ENCODE results near the gene CEP68.
"Not testable (repeated sequence)": the region's sequence is repeated elsewhere in the genome, so short reads cannot be mapped to it uniquely, and the experiment has no call there.

Gene CEP68

GRCh38 chr2:65019010-65019409 lies 37.2 kb upstream of the CEP68 start:
- H3K4me3 ChIP-seq (replicated peaks; ENCODE audit: low read depth, low read length) = no peak overlapping the region
- TF ChIP-seq, protein P1, sequence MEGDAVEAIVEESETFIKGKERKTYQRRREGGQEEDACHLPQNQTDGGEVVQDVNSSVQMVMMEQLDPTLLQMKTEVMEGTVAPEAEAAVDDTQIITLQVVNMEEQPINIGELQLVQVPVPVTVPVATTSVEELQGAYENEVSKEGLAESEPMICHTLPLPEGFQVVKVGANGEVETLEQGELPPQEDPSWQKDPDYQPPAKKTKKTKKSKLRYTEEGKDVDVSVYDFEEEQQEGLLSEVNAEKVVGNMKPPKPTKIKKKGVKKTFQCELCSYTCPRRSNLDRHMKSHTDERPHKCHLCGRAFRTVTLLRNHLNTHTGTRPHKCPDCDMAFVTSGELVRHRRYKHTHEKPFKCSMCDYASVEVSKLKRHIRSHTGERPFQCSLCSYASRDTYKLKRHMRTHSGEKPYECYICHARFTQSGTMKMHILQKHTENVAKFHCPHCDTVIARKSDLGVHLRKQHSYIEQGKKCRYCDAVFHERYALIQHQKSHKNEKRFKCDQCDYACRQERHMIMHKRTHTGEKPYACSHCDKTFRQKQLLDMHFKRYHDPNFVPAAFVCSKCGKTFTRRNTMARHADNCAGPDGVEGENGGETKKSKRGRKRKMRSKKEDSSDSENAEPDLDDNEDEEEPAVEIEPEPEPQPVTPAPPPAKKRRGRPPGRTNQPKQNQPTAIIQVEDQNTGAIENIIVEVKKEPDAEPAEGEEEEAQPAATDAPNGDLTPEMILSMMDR (IDR thresholded peaks at IDR 0.05; ENCODE audit: low read depth, low read length, missing control alignments) = no peak
- DNase-seq (ENCODE audit: extremely low read depth, low read depth) = no peak

- no peak overlapping the region for H3K4me3 ChIP-seq (replicated peaks; ENCODE audit: low read depth, low read length)
- TF ChIP-seq, protein P1 (IDR thresholded peaks at IDR 0.05; ENCODE audit: low read depth, low read length, missing control alignments) = no peak
- DNase-seq (ENCODE audit: extremely low read depth, low read depth) = no peak
Measured at GRCh38 chr2:65019675-65020195, 36.5 kb upstream of the CEP68 start.

- H3K4me3 ChIP-seq (replicated peaks; ENCODE audit: low read depth, low read length); DNase-seq (ENCODE audit: extremely low read depth, low read depth): not testable (repeated sequence)
Measured at GRCh38 chr2:65020251-65020650, 36.0 kb upstream of the CEP68 start.

- no peak for DNase-seq (ENCODE audit: extremely low read depth, low read depth)
- H3K4me3 ChIP-seq (replicated peaks; ENCODE audit: low read depth, low read length) = no peak overlapping the region
- TF ChIP-seq, protein P1 (IDR thresholded peaks at IDR 0.05; ENCODE audit: low read depth, low read length, missing control alignments) = no peak
Measured at GRCh38 chr2:65020943-65021528, 35.2 kb upstream of the CEP68 start.

GRCh38 chr2:65021709-65022108 lies 34.5 kb upstream of the CEP68 start:
- no peak for DNase-seq (ENCODE audit: extremely low read depth, low read depth)
- H3K4me3 ChIP-seq (replicated peaks; ENCODE audit: low read depth, low read length) = no peak overlapping the region
- TF ChIP-seq, protein P1 (IDR thresholded peaks at IDR 0.05; ENCODE audit: low read depth, low read length, missing control alignments) = no peak

- H3K4me3 ChIP-seq (replicated peaks; ENCODE audit: low read depth, low read length) = no peak overlapping the region
- TF ChIP-seq, protein P1 (IDR thresholded peaks at IDR 0.05; ENCODE audit: low read depth, low read length, missing control alignments) = no peak
- no peak for DNase-seq (ENCODE audit: extremely low read depth, low read depth)
Measured at GRCh38 chr2:65022189-65022588, 34.0 kb upstream of the CEP68 start.

GRCh38 chr2:65023742-65024141 lies 32.5 kb upstream of the CEP68 start:
- DNase-seq (ENCODE audit: extremely low read depth, low read depth) = no peak
- no peak overlapping the region for H3K4me3 ChIP-seq (replicated peaks; ENCODE audit: low read depth, low read length)
- TF ChIP-seq, protein P1 (IDR thresholded peaks at IDR 0.05; ENCODE audit: low read depth, low read length, missing control alignments) = no peak
